GM12878 (cell line): ENCODE results near the gene GET3. TPM values are rescaled to one million over a fixed set of nuclear protein-coding genes. Genes with fewer than 3 reads are reported as not detected.

ENCODE experiments used
- ASH2L ChIP-seq: fragments of 300-600, 200-600 bp; sonication (generic); IDR thresholded peaks from 2 replicates; pipeline ENCODE4 v1.6.1; 2017; ENCODE audit warnings: low read depth, mild to moderate bottlenecking, borderline replicate concordance
- CREM ChIP-seq: IDR thresholded peaks from 2 replicates; pipeline ENCODE4 v1.6.1; 2014; ENCODE audit warnings: antibody characterized with exemption, low read depth
- MEF2A ChIP-seq: IDR thresholded peaks from 2 replicates; pipeline ENCODE4 v1.6.1; 2011; ENCODE audit warnings: low read depth, mild to moderate bottlenecking, low read length, moderate library complexity; ENCODE audit not compliant: insufficient read depth
- MXI1 ChIP-seq: fragments of 150-350 bp; IDR thresholded peaks from 2 replicates; pipeline ENCODE4 v1.6.1; 2011; ENCODE audit warnings: low read depth, mild to moderate bottlenecking, inconsistent platforms, low read length, improper control_type of control experiment
- MYB ChIP-seq: fragments of 150-350 bp; IDR thresholded peaks from 2 replicates; pipeline ENCODE4 v1.6.1; 2014; ENCODE audit warnings: mild to moderate bottlenecking, low read depth, low read length, borderline replicate concordance
- NBN ChIP-seq: fragments of 450-650 bp; IDR thresholded peaks from 2 replicates; pipeline ENCODE4 v1.6.1; 2016
- NR2C2 ChIP-seq: IDR thresholded peaks from 2 replicates; pipeline ENCODE4 v1.6.1; 2011; ENCODE audit warnings: borderline replicate concordance, low read depth; ENCODE audit not compliant: control insufficient read depth, insufficient read length
- PML ChIP-seq: IDR thresholded peaks from 2 replicates; pipeline ENCODE4 v1.6.1; 2012; ENCODE audit warnings: low read length, inconsistent platforms
- POU2F2 ChIP-seq: IDR thresholded peaks from 3 replicates; pipeline ENCODE4 v1.6.1; 2011; ENCODE audit warnings: low read depth, mild to moderate bottlenecking, low read length, borderline replicate concordance
- REST ChIP-seq: IDR thresholded peaks from 2 replicates; pipeline ENCODE4 v1.6.1; 2012; ENCODE audit warnings: mild to moderate bottlenecking, low read depth, low read length
- SPI1 ChIP-seq: IDR thresholded peaks from 2 replicates; pipeline ENCODE4 v1.6.1; 2011; ENCODE audit warnings: low read depth, mild to moderate bottlenecking, low read length, moderate library complexity, borderline replicate concordance; ENCODE audit not compliant: insufficient read depth
- STAT1 ChIP-seq: fragments of 450-650 bp; conservative IDR thresholded peaks from 2 replicates; pipeline ENCODE4 v1.6.1; 2014; ENCODE audit warnings: antibody characterized with exemption, mild to moderate bottlenecking
- SUPT20H ChIP-seq: IDR thresholded peaks from 2 replicates; pipeline ENCODE4 v1.6.1; 2011; ENCODE audit warnings: low read depth, mild to moderate bottlenecking, low read length, moderate library complexity, borderline replicate concordance; ENCODE audit not compliant: control insufficient read depth
- SUZ12 ChIP-seq: fragments of 200-600 bp; sonication (generic); IDR thresholded peaks from one replicate; pipeline ENCODE4 v1.6.1; 2018; ENCODE audit warnings: antibody characterized with exemption, mild to moderate bottlenecking; ENCODE audit not compliant: unreplicated experiment
- TAF1 ChIP-seq: IDR thresholded peaks from 2 replicates; pipeline ENCODE4 v1.6.1; 2011; ENCODE audit warnings: mild to moderate bottlenecking, low read depth, low read length, borderline replicate concordance
- TCF3 ChIP-seq: IDR thresholded peaks from 2 replicates; pipeline ENCODE4 v1.6.1; 2012; ENCODE audit warnings: low read depth, mild to moderate bottlenecking, low read length, borderline replicate concordance; ENCODE audit not compliant: insufficient read depth
- WRNIP1 ChIP-seq: IDR thresholded peaks from 2 replicates; pipeline ENCODE4 v1.6.1; 2011; ENCODE audit warnings: low read depth, low read length, improper control_type of control experiment, borderline replicate concordance
- ZNF384 ChIP-seq: IDR thresholded peaks from 2 replicates; pipeline ENCODE4 v1.6.1; 2012; ENCODE audit warnings: low read depth, mild to moderate bottlenecking, low read length, improper control_type of control experiment, borderline replicate concordance
- ZNF622 ChIP-seq: fragments of 450-650 bp; IDR thresholded peaks from 2 replicates; pipeline ENCODE4 v1.6.1; 2017; ENCODE audit warnings: mild to moderate bottlenecking, inconsistent platforms
- polyA plus RNA-seq, 11 experiments: library from polyadenylated mRNA; depleted of rRNA in 4 of 11; unstranded in 6 of 11; stranded (reverse) in 5 of 11; fragments of >200 nt; fragmentation: Nextera tagmentation in 4 of 11; fragmentation: Illumina TruSeq in 1 of 11; extraction: Ambion mirVana in 4 of 11; extraction: Trizol in 1 of 11; gene quantifications; 1 replicate in 1 of 11; 2 replicates in 10 of 11; pipeline versions ENCODE4 v1.2.1 to v1.2.3, GENCODE V29; 2011 to 2016; ENCODE audit warnings: inconsistent platforms in 2 of 11, missing spikeins in 2 of 11, low read depth in 1 of 11
- total RNA-seq, 4 experiments: library from RNA; depleted of rRNA in 3 of 4; stranded (reverse); fragments of >200 nt in 3 of 4; fragmentation: Illumina TruSeq in 1 of 4; extraction: Trizol in 1 of 4; gene quantifications; 2 replicates each; pipeline versions ENCODE4 v1.2.1 to v1.2.3, GENCODE V29; 2013 to 2021
- TF ChIP-seq, protein P1 (sequence below): fragments of 450-650 bp; IDR thresholded peaks from 2 replicates; pipeline ENCODE4 v1.6.1; 2017; ENCODE audit warnings: mild to moderate bottlenecking, moderate library complexity

GET3 gene
- total and polyA plus RNA-seq, 10 of the 15 experiments (the other 5 are each of a cell fraction or from before 2014, with no cell fraction given), result 14.5 to 144 (median 97.2) TPM

- TF ChIP-seq, protein P1, sequence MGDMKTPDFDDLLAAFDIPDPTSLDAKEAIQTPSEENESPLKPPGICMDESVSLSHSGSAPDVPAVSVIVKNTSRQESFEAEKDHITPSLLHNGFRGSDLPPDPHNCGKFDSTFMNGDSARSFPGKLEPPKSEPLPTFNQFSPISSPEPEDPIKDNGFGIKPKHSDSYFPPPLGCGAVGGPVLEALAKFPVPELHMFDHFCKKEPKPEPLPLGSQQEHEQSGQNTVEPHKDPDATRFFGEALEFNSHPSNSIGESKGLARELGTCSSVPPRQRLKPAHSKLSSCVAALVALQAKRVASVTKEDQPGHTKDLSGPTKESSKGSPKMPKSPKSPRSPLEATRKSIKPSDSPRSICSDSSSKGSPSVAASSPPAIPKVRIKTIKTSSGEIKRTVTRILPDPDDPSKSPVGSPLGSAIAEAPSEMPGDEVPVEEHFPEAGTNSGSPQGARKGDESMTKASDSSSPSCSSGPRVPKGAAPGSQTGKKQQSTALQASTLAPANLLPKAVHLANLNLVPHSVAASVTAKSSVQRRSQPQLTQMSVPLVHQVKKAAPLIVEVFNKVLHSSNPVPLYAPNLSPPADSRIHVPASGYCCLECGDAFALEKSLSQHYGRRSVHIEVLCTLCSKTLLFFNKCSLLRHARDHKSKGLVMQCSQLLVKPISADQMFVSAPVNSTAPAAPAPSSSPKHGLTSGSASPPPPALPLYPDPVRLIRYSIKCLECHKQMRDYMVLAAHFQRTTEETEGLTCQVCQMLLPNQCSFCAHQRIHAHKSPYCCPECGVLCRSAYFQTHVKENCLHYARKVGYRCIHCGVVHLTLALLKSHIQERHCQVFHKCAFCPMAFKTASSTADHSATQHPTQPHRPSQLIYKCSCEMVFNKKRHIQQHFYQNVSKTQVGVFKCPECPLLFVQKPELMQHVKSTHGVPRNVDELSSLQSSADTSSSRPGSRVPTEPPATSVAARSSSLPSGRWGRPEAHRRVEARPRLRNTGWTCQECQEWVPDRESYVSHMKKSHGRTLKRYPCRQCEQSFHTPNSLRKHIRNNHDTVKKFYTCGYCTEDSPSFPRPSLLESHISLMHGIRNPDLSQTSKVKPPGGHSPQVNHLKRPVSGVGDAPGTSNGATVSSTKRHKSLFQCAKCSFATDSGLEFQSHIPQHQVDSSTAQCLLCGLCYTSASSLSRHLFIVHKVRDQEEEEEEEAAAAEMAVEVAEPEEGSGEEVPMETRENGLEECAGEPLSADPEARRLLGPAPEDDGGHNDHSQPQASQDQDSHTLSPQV, result no peak; the same call in 1 of the 2 replicates
- peak; percentile 56; the same call in 1 of the 2 replicates for TF ChIP-seq TAF1
- TF ChIP-seq CREM, result peak; percentile 80
- peak; percentile 95 for TF ChIP-seq POU2F2
- no peak for TF ChIP-seq MYB
- no peak for TF ChIP-seq SUZ12
- no peak for TF ChIP-seq SUPT20H
- no peak for TF ChIP-seq PML
- TF ChIP-seq REST, result no peak
- TF ChIP-seq MXI1, result peak; percentile 46
- TF ChIP-seq ZNF622, result no peak
- TF ChIP-seq NR2C2, result no peak
- peak; percentile 91 for TF ChIP-seq ZNF384
- no peak for TF ChIP-seq MEF2A
- TF ChIP-seq NBN, result peak; percentile 72
- TF ChIP-seq TCF3, result peak; percentile 70; the same call in 1 of the 2 replicates
- no peak for TF ChIP-seq ASH2L
- TF ChIP-seq SPI1, result no peak
- TF ChIP-seq STAT1, result no peak
- no peak for TF ChIP-seq WRNIP1
These were observed 56.2 kb downstream of the GET3 start (continued) for GRCh38 chr19:12793290-12794195.
